NCI-H128 (cell line): ENCODE data around the gene OLAH.

ENCODE experiments used
- DNase-seq: peaks from one replicate; lab custom pipeline; 2025; ENCODE audit not compliant: unreplicated experiment; lab: John Stamatoyannopoulos, UW

OLAH gene

GRCh38 chr10:15068802-15069201 lies 25.1 kb downstream of the OLAH start:
- no peak for DNase-seq

GRCh38 chr10:15069230-15069629 lies 25.5 kb downstream of the OLAH start:
- no peak for DNase-seq

- DNase-seq = no peak
These were observed 28.6 kb downstream of the OLAH start for GRCh38 chr10:15072358-15072757.

GRCh38 chr10:15075421-15075820 lies 31.7 kb downstream of the OLAH start:
- DNase-seq = no peak

- no peak for DNase-seq
These were observed 40.1 kb downstream of the OLAH start for GRCh38 chr10:15083674-15084501.

GRCh38 chr10:15084502-15084922 lies 40.8 kb downstream of the OLAH start:
- no peak for DNase-seq

GRCh38 chr10:15088428-15089261 lies 44.9 kb downstream of the OLAH start, which contains the start of gene ACBD7:
Gene ACBD7 (minus strand): TSS chr10:15088776. CDS start chr10:15088728, 48 bp downstream.
- DNase-seq = peak; percentile 46

GRCh38 chr10:15091418-15091817 lies 47.7 kb downstream of the OLAH start:
- no peak for DNase-seq

GRCh38 chr10:15092855-15093408 lies 49.2 kb downstream of the OLAH start:
- no peak for DNase-seq

GRCh38 chr10:15096661-15097010 lies 52.9 kb downstream of the OLAH start:
- DNase-seq = no peak

GRCh38 chr10:15097011-15097812 lies 53.5 kb downstream of the OLAH start, which contains the start of gene RPP38:
Gene RPP38 (plus strand): TSS chr10:15097355. CDS start chr10:15103315, 5,960 bp downstream.
- DNase-seq = peak; percentile 73

- no peak for DNase-seq
These were observed 56.1 kb downstream of the OLAH start for GRCh38 chr10:15099886-15100285.

GRCh38 chr10:15103513-15103912 lies 59.8 kb downstream of the OLAH start:
- no peak for DNase-seq

- DNase-seq = peak; percentile 12
These were observed 62.7 kb downstream of the OLAH start for GRCh38 chr10:15106352-15107013.

GRCh38 chr10:15112657-15113056 lies 68.9 kb downstream of the OLAH start:
- DNase-seq = no peak

GRCh38 chr10:15113766-15114165 lies 70.0 kb downstream of the OLAH start:
- no peak for DNase-seq

- no peak for DNase-seq
These were observed 72.5 kb downstream of the OLAH start for GRCh38 chr10:15116225-15116624.

GRCh38 chr10:15118615-15119014 lies 74.9 kb downstream of the OLAH start:
- DNase-seq = no peak

GRCh38 chr10:15120523-15120922 lies 76.8 kb downstream of the OLAH start:
- DNase-seq = no peak

- DNase-seq = no peak
These were observed 78.0 kb downstream of the OLAH start for GRCh38 chr10:15121707-15122106.
